H9 (cell line): ENCODE measurements around the gene PELO. TPM values are rescaled to one million over a fixed set of nuclear protein-coding genes. Genes with fewer than 3 reads are reported as not detected.

Experiments
- DNase-seq: peaks from one replicate; pipeline ENCODE4 v3.0.0-alpha.2; 2017
- H2AFZ ChIP-seq: one replicate; pipeline ENCODE4 v1.6.1; 2013; ENCODE audit warnings: mild to moderate bottlenecking, low read length, control low read depth, moderate library complexity
- H2AK5ac ChIP-seq: 2 replicates; pipeline ENCODE4 v1.6.1; 2013; ENCODE audit warnings: low read length, control low read depth, mixed read lengths; ENCODE audit not compliant: insufficient read length
- H2BK120ac ChIP-seq: one replicate; pipeline ENCODE4 v1.6.1; 2013; ENCODE audit warnings: low read depth, mild to moderate bottlenecking, low read length, control low read depth, inconsistent platforms; ENCODE audit not compliant: poor library complexity, severe bottlenecking
- H2BK12ac ChIP-seq: 2 replicates; pipeline ENCODE4 v1.6.1; 2013; ENCODE audit warnings: low read length, control low read depth, mixed read lengths, low read depth; ENCODE audit not compliant: insufficient read length
- H2BK15ac ChIP-seq: 2 replicates; pipeline ENCODE4 v1.6.1; 2013; ENCODE audit warnings: low read depth, low read length, control low read depth
- H2BK20ac ChIP-seq: one replicate; pipeline ENCODE4 v1.6.1; 2013; ENCODE audit warnings: low read depth, mild to moderate bottlenecking, low read length, control low read depth, inconsistent platforms; ENCODE audit not compliant: poor library complexity, severe bottlenecking
- H2BK5ac ChIP-seq: 2 replicates; pipeline ENCODE4 v1.6.1; 2013; ENCODE audit warnings: low read length, control low read depth, mixed read lengths; ENCODE audit not compliant: insufficient read length
- H3K14ac ChIP-seq: 2 replicates; pipeline ENCODE4 v1.6.1; 2013; ENCODE audit warnings: low read length, control low read depth; ENCODE audit not compliant: insufficient read depth
- H3K18ac ChIP-seq: 2 replicates; pipeline ENCODE4 v1.6.1; 2013; ENCODE audit warnings: low read depth, mild to moderate bottlenecking, mixed read lengths, low read length, control low read depth; ENCODE audit not compliant: insufficient read length
- H3K23ac ChIP-seq: 2 replicates; pipeline ENCODE4 v1.6.1; 2013; ENCODE audit warnings: low read length, control low read depth, mixed read lengths, low read depth; ENCODE audit not compliant: insufficient read length
- H3K23me2 ChIP-seq: 2 replicates; pipeline ENCODE4 v1.6.1; 2013; ENCODE audit warnings: low read depth, mild to moderate bottlenecking, mixed read lengths, low read length, control low read depth; ENCODE audit not compliant: insufficient read length, poor library complexity, severe bottlenecking
- H3K27ac ChIP-seq: 2 replicates; pipeline ENCODE4 v1.5.1; 2013; ENCODE audit warnings: low read length, control low read depth, mixed read lengths, low read depth; ENCODE audit not compliant: insufficient read length
- H3K27me3 ChIP-seq: 2 replicates; pipeline ENCODE4 v1.6.1; 2013; ENCODE audit warnings: low read length, control low read depth, inconsistent platforms; ENCODE audit not compliant: insufficient read depth
- H3K4ac ChIP-seq: 2 replicates; pipeline ENCODE4 v1.6.1; 2013; ENCODE audit warnings: low read depth, mild to moderate bottlenecking, control low read depth, inconsistent platforms, low read length, moderate library complexity
- H3K4me1 ChIP-seq: 2 replicates; pipeline ENCODE4 v1.6.1; 2013; ENCODE audit warnings: low read length, control low read depth, inconsistent platforms; ENCODE audit not compliant: insufficient read depth
- H3K4me2 ChIP-seq: 2 replicates; pipeline ENCODE4 v1.6.1; 2013; ENCODE audit warnings: low read length, control low read depth, mixed read lengths; ENCODE audit not compliant: insufficient read length, insufficient read depth
- H3K56ac ChIP-seq: 2 replicates; pipeline ENCODE4 v1.6.1; 2013; ENCODE audit warnings: low read depth, mild to moderate bottlenecking, mixed read lengths, low read length, control low read depth; ENCODE audit not compliant: insufficient read length
- H3K79me1 ChIP-seq: 2 replicates; pipeline ENCODE4 v1.6.1; 2013; ENCODE audit warnings: low read depth, mild to moderate bottlenecking, moderate library complexity, low read length, control low read depth, inconsistent platforms; ENCODE audit not compliant: insufficient read depth, poor library complexity, severe bottlenecking
- H3K79me2 ChIP-seq: 2 replicates; pipeline ENCODE4 v1.6.1; 2013; ENCODE audit warnings: low read length, control low read depth, inconsistent platforms; ENCODE audit not compliant: insufficient read depth
- H3K9ac ChIP-seq: 2 replicates; pipeline ENCODE4 v1.6.1; 2013; ENCODE audit warnings: low read length, control low read depth, mixed read lengths; ENCODE audit not compliant: insufficient read length; ENCODE audit errors: extremely low read depth
- H3K9me3 ChIP-seq: one replicate; pipeline ENCODE4 v1.6.1; 2013; ENCODE audit warnings: low read depth, low read length, inconsistent platforms; ENCODE audit not compliant: control insufficient read depth
- H3T11ph ChIP-seq: one replicate; pipeline ENCODE4 v1.6.1; 2013; ENCODE audit warnings: mild to moderate bottlenecking, low read length, control low read depth, inconsistent platforms
- H4K20me1 ChIP-seq: one replicate; pipeline ENCODE4 v1.6.1; 2013; ENCODE audit not compliant: control insufficient read depth, insufficient read length, insufficient read depth
- H4K5ac ChIP-seq: 2 replicates; pipeline ENCODE4 v1.6.1; 2013; ENCODE audit warnings: low read depth, mild to moderate bottlenecking, mixed read lengths, low read length, control low read depth; ENCODE audit not compliant: insufficient read length
- H4K8ac ChIP-seq: replicated peaks from 2 replicates; pipeline ENCODE4 v1.6.1; 2013; ENCODE audit warnings: low read length, control low read depth, mixed read lengths, low read depth; ENCODE audit not compliant: insufficient read length
- H4K91ac ChIP-seq: 2 replicates; pipeline ENCODE4 v1.6.1; 2013; ENCODE audit warnings: low read depth, mild to moderate bottlenecking, moderate library complexity, mixed read lengths, low read length, control low read depth; ENCODE audit not compliant: insufficient read length
- H3K27ac Mint-ChIP-seq, 3 experiments: 2 replicates in 2 of 3; 3 replicates in 1 of 3; pipeline ENCODE4 v1.8.0; 2020 to 2021; ENCODE audit warnings: mixed read lengths in 3 of 3, mild to moderate bottlenecking in 1 of 3, moderate library complexity in 1 of 3
- H3K27me3 Mint-ChIP-seq: 2 replicates; pipeline ENCODE4 v1.8.0; 2021; ENCODE audit warnings: low read depth, mild to moderate bottlenecking, moderate library complexity, mixed read lengths
- H3K36me3 Mint-ChIP-seq, 3 experiments: 2 replicates in 2 of 3; 3 replicates in 1 of 3; pipeline ENCODE4 v1.8.0; 2020 to 2021; ENCODE audit warnings: low read depth in 3 of 3, mixed read lengths in 3 of 3; ENCODE audit not compliant: insufficient read depth in 1 of 3
- H3K4me1 Mint-ChIP-seq, 2 experiments: 2 replicates each; pipeline ENCODE4 v1.8.0; 2020; ENCODE audit warnings: mixed read lengths in 2 of 2
- H3K4me3 Mint-ChIP-seq, 2 experiments: 2 replicates in 1 of 2; 3 replicates in 1 of 2; pipeline ENCODE4 v1.8.0; 2020 to 2021; ENCODE audit warnings: mild to moderate bottlenecking in 2 of 2, mixed read lengths in 2 of 2, moderate library complexity in 1 of 2
- H3K9me3 Mint-ChIP-seq, 2 experiments: 2 replicates in 1 of 2; 3 replicates in 1 of 2; pipeline ENCODE4 v1.8.0; 2020; ENCODE audit warnings: mild to moderate bottlenecking in 2 of 2, mixed read lengths in 2 of 2, moderate library complexity in 1 of 2
- CTCF ChIP-seq: fragments of 200-600 bp; sonication (generic); conservative IDR thresholded peaks from 3 replicates; pipeline ENCODE4 v1.8.0; 2021; ENCODE audit warnings: antibody characterized with exemption, mild to moderate bottlenecking
- WGBS: extraction: QIAGEN DNeasy Blood & Tissue Kit; methylation state at CpG from one replicate; pipeline ENCODE4 v1.1.7; 2013; ENCODE audit warnings: missing lambda C conversion rate, low lambda C conversion rate, mixed read lengths; ENCODE audit not compliant: insufficient read length; ENCODE audit errors: extremely low coverage; 5-methylcytosine and 5-hydroxymethylcytosine counted together
- total RNA-seq: library from RNA; stranded (reverse); gene quantifications from 2 replicates; pipeline ENCODE4 v1.2.1, GENCODE V29; 2021

Gene PELO
- total RNA-seq, 1 experiment from 2014 or later, result 20.3 TPM

- Histone ChIP-seq H2BK12ac (no peak overlapping the region), H2AFZ (no peak overlapping the region), H3K23me2 (no peaks in the 10 kb centered on the region), H3K4ac (no peak overlapping the region), H2BK20ac (no peak overlapping the region), H3K4me2 (no peak overlapping the region), H2AK5ac (no peak overlapping the region), H3K23ac (no peak overlapping the region), H2BK5ac (no peak overlapping the region), H3K27ac (no peak overlapping the region), H3K4me1 (no peaks in the 10 kb centered on the region), H3K79me2 (no peaks in the 10 kb centered on the region), H3K9me3 (no peaks in the 10 kb centered on the region), H3K27me3 (no peaks in the 10 kb centered on the region), H4K8ac (no peak overlapping the region), H3K56ac (no peak overlapping the region), H3K18ac (no peak overlapping the region), H3K79me1 (no peaks in the 10 kb centered on the region), H3K9ac (no peak overlapping the region), H4K5ac (no peak overlapping the region), H3K14ac (no peak overlapping the region), H4K20me1 (no peaks in the 10 kb centered on the region), H3T11ph (no peak overlapping the region), H4K91ac (no peak overlapping the region), H2BK120ac (no peak overlapping the region), H2BK15ac (no peak overlapping the region)
- TF ChIP-seq CTCF, result no peak
- WGBS, result no CpG with 5 or more reads among the region's 2 CpGs
- Mint-ChIP-seq H3K27me3 (no peaks in the 10 kb centered on the region), H3K27ac (no peak overlapping the region), H3K36me3 (peaks cover 0 to 9% (median 1%) of the 10 kb centered on the region in 3 experiments; a peak in 2 of 7 replicates), H3K4me1 (no peaks in the 10 kb centered on the region), H3K4me3 (no peak overlapping the region), H3K9me3 (peaks cover 6 to 8% of the 10 kb centered on the region in 2 experiments; a peak in 3 of 5 replicates)
- no peak for DNase-seq
Observed at GRCh38 chr5:52830650-52831049, 42.9 kb downstream of the PELO start.
